Measurements from ENCODE around the gene AK4. TPM values are rescaled to one million over a fixed set of nuclear protein-coding genes. Genes with fewer than 3 reads are reported as not detected.

Gene AK4
- polyA plus RNA-seq, 2 of the 4 experiments (the other 2 are of a cell fraction): 10.6 to 25.9 TPM

GRCh38 chr1:65150108-65150463, 2.1 kb downstream of the AK4 start:
- Histone ChIP-seq H3K4me2 (peak overlapping the region; percentile 95; the same call in 1 of the 3 replicates), H3K27ac (no peak overlapping the region), H3K9me3 (no peaks in the 10 kb centered on the region), H3K4me3 (no peak overlapping the region), H3K4me1 (peaks cover 8% of the 10 kb centered on the region; the same call in 1 of the 3 replicates)
- TF ChIP-seq PHF8 (IDR thresholded peaks at IDR 0.05; ENCODE audit: borderline replicate concordance, low read depth): no peak
- TF ChIP-seq RCOR1 (IDR thresholded peaks at IDR 0.05; ENCODE audit: low read depth, low read length): no peak
- no peak for ATAC-seq
- ChIA-PET CTCF (interaction anchor here (0.6 kb wide), 1 partner anchor 23 kb away, joined by 3 read pairs; no protein-coding TSS in a partner anchor), POLR2A (no interaction called here)
- no peak for DNase-seq (ENCODE audit: low read depth in 1 of 2, low spot score in 1 of 2)
- no peak for FAIRE-seq

- ChIA-PET POLR2A (no interaction called here), CTCF (interaction anchor here (0.6 kb wide), 1 partner anchor 23 kb away, joined by 3 read pairs; no protein-coding TSS in a partner anchor)
- ATAC-seq (no peak), DNase-seq (ENCODE audit: low read depth in 1 of 2, low spot score in 1 of 2) (no peak), FAIRE-seq (no peak)
- H3K9me3 ChIP-seq: no peaks in the 10 kb centered on the region
- no peak overlapping the region for H3K4me3 ChIP-seq
- 91% methylated on average over 23 of the region's 23 CpGs for WGBS (ENCODE audit: missing lambda C conversion rate)
- no peak for TF ChIP-seq MAFK (IDR thresholded peaks at IDR 0.05; ENCODE audit: partially characterized antibody)
- TF ChIP-seq GATA3 (IDR thresholded peaks at IDR 0.05; ENCODE audit: borderline replicate concordance): no peak
- no peak for TF ChIP-seq FOXS1 (CRISPR knock-in tag; IDR thresholded peaks at IDR 0.05)
- no peak for TF ChIP-seq ATOH8 (CRISPR knock-in tag; IDR thresholded peaks at IDR 0.05; ENCODE audit: low read depth)
- TF ChIP-seq KDM1A (IDR thresholded peaks at IDR 0.05; ENCODE audit: low read depth): no peak
- TF ChIP-seq ELK1 (IDR thresholded peaks at IDR 0.05; ENCODE audit: low read depth, low read length): no peak
- no peak for TF ChIP-seq USF2 (IDR thresholded peaks at IDR 0.05)
- TF ChIP-seq HOXB5 (CRISPR knock-in tag; IDR thresholded peaks at IDR 0.05): no peak
- no peak for TF ChIP-seq HOXB13 (CRISPR knock-in tag; IDR thresholded peaks at IDR 0.05; ENCODE audit: low read depth)
- no peak overlapping the region for H3K27ac ChIP-seq
- H3K4me2 ChIP-seq: no peak overlapping the region; the same call in 2 of the 3 replicates
- peaks cover 8% of the 10 kb centered on the region; the same call in 1 of the 3 replicates for H3K4me1 ChIP-seq
These were observed 2.7 kb downstream of the AK4 start for GRCh38 chr1:65150583-65151263.

- no peak for ATAC-seq
- H3K9me3 ChIP-seq: no peaks in the 10 kb centered on the region
- peaks cover 5% of the 10 kb centered on the region; the same call in 1 of the 3 replicates for H3K4me1 ChIP-seq
- no peak for TF ChIP-seq TFCP2L1 (CRISPR knock-in tag; IDR thresholded peaks at IDR 0.05)
- no peak for TF ChIP-seq FOSL2 (IDR thresholded peaks at IDR 0.05)
- no peak for TF ChIP-seq FOSL2 (CRISPR knock-in tag; IDR thresholded peaks at IDR 0.05)
- TF ChIP-seq BCL3 (IDR thresholded peaks at IDR 0.05): no peak
- no peak for TF ChIP-seq HOXB13 (CRISPR knock-in tag; IDR thresholded peaks at IDR 0.05; ENCODE audit: low read depth)
- TF ChIP-seq E2F6 (IDR thresholded peaks at IDR 0.05; ENCODE audit: borderline replicate concordance, low read depth): no peak
- no peak for TF ChIP-seq PBX3 (IDR thresholded peaks at IDR 0.05)
- no peak for TF ChIP-seq MYC (IDR thresholded peaks at IDR 0.05; ENCODE audit: borderline replicate concordance, low read length)
- TF ChIP-seq MAZ (IDR thresholded peaks at IDR 0.05; ENCODE audit: borderline replicate concordance, low read depth, low read length): no peak
- no peak for TF ChIP-seq NFE2L2 (conservative IDR thresholded peaks at IDR 0.05; ENCODE audit: low read length)
- TF ChIP-seq HOXA7 (CRISPR knock-in tag; IDR thresholded peaks at IDR 0.05): no peak
- TF ChIP-seq BHLHE40 (IDR thresholded peaks at IDR 0.05; ENCODE audit: low read depth, low read length): no peak
- TF ChIP-seq CEBPB (IDR thresholded peaks at IDR 0.05): no peak
- no peak for TF ChIP-seq NPAS2 (CRISPR knock-in tag; IDR thresholded peaks at IDR 0.05; ENCODE audit: borderline replicate concordance)
- TF ChIP-seq MAX (IDR thresholded peaks at IDR 0.05): no peak
- TF ChIP-seq CTCF (IDR thresholded peaks at IDR 0.05): no peak
- no peak for TF ChIP-seq EHF (CRISPR knock-in tag; IDR thresholded peaks at IDR 0.05)
- ChIA-PET CTCF (no interaction called here), POLR2A (no interaction called here)
- H3K4me2 ChIP-seq: no peak overlapping the region
- no peak overlapping the region for H3K4me3 ChIP-seq
- WGBS (ENCODE audit: missing lambda C conversion rate): 100% methylated on average over 1 of the region's 1 CpG
- no peak for DNase-seq (ENCODE audit: low read depth in 1 of 2, low spot score in 1 of 2)
- no peak overlapping the region for H3K27ac ChIP-seq
- no peak for FAIRE-seq
These were observed 3.6 kb downstream of the AK4 start for GRCh38 chr1:65151641-65152040.
